Fibroblast of lung (primary cell): Measurements from ENCODE around the gene GPR34. TPM values are rescaled to one million over a fixed set of nuclear protein-coding genes. Genes with fewer than 3 reads are reported as not detected.

Source experiments
- DNase-seq, 2 donors: peaks; one replicate each; pipeline versions ENCODE4 v3.0.0 to v3.0.0-alpha.2; 2010; ENCODE audit warnings: low read depth in 2 of 2
- H2AFZ ChIP-seq: 2 replicates; pipeline ENCODE4 v1.5.1; 2012; ENCODE audit warnings: low read length, control low read depth, inconsistent platforms
- H3K27ac ChIP-seq: 2 replicates; pipeline ENCODE4 v1.5.1; 2011; ENCODE audit warnings: low read length, control low read depth; ENCODE audit not compliant: insufficient read depth
- H3K27me3 ChIP-seq: 2 replicates; pipeline ENCODE4 v1.5.1; 2011; ENCODE audit warnings: mild to moderate bottlenecking, low read length; ENCODE audit not compliant: control insufficient read depth, insufficient read depth
- H3K36me3 ChIP-seq: 2 replicates; pipeline ENCODE4 v1.5.1; 2011; ENCODE audit warnings: low read length; ENCODE audit not compliant: control insufficient read depth, insufficient read depth
- H3K4me1 ChIP-seq: 2 replicates; pipeline ENCODE4 v1.5.1; 2011; ENCODE audit warnings: low read length; ENCODE audit not compliant: control insufficient read depth, insufficient read depth; ENCODE audit errors: extremely low read depth
- H3K4me2 ChIP-seq: 2 replicates; pipeline ENCODE4 v1.5.1; 2011; ENCODE audit warnings: low read length, control low read depth; ENCODE audit not compliant: insufficient read depth; ENCODE audit errors: extremely low read depth
- H3K4me3 ChIP-seq, 4 experiments: fragments of 200-600 bp in 1 of 4; sonication (generic) in 1 of 4; replicated peaks in 1 of 4; 2 replicates each; pipeline ENCODE4 v1.5.1; 2011 to 2016; ENCODE audit warnings: low read length in 4 of 4, low read depth in 3 of 4, mild to moderate bottlenecking in 3 of 4, control low read depth in 2 of 4, inconsistent platforms in 1 of 4, mixed read lengths in 1 of 4; ENCODE audit not compliant: insufficient read depth in 1 of 4; ENCODE audit errors: control extremely low read depth in 1 of 4
- H3K79me2 ChIP-seq: 2 replicates; pipeline ENCODE4 v1.5.1; 2012; ENCODE audit warnings: mild to moderate bottlenecking, low read length, inconsistent platforms; ENCODE audit not compliant: control insufficient read depth, insufficient read depth
- H3K9ac ChIP-seq: 2 replicates; pipeline ENCODE4 v1.5.1; 2011; ENCODE audit warnings: mild to moderate bottlenecking, low read length, control low read depth; ENCODE audit not compliant: insufficient read depth
- H3K9me3 ChIP-seq: 2 replicates; pipeline ENCODE4 v1.5.1; 2012; ENCODE audit warnings: low read depth, low read length; ENCODE audit not compliant: control insufficient read depth, insufficient read depth
- H4K20me1 ChIP-seq: 2 replicates; pipeline ENCODE4 v1.5.1; 2011; ENCODE audit warnings: low read length; ENCODE audit not compliant: control insufficient read depth, insufficient read depth; ENCODE audit errors: extremely low read depth
- CTCF ChIP-seq, 2 donors: IDR thresholded peaks in 1 of 2; conservative IDR thresholded peaks in 1 of 2; 1 replicate in 1 of 2; 2 replicates in 1 of 2; pipeline ENCODE4 v1.5.1; 2011 to 2012; ENCODE audit warnings: low read length in 2 of 2, control low read depth in 1 of 2, inconsistent platforms in 1 of 2, low read depth in 1 of 2, mild to moderate bottlenecking in 1 of 2
- EZH2 ChIP-seq: IDR thresholded peaks from 2 replicates; pipeline ENCODE4 v1.5.1; 2012; ENCODE audit warnings: low read length, control low read depth, mild to moderate bottlenecking; ENCODE audit errors: missing control alignments
- polyA plus RNA-seq, 2 donors: library from polyadenylated mRNA; depleted of rRNA in 1 of 2; stranded (reverse) in 1 of 2; unstranded in 1 of 2; fragments of >200 nt; gene quantifications; 2 replicates each; pipeline ENCODE4 v1.2.1, GENCODE V29; 2011 to 2012; ENCODE audit warnings: missing spikeins in 1 of 2
- total RNA-seq: library from RNA; depleted of rRNA; stranded (reverse); fragments of >200 nt; gene quantifications from 2 replicates; pipeline ENCODE4 v1.2.1, GENCODE V29; 2014

GPR34 gene
- total and polyA plus RNA-seq, 2 donors (not counting 1 experiment from before 2014, with no cell fraction given) = not detected

- Histone ChIP-seq H3K79me2 (no peaks in the 10 kb centered on the region), H3K4me3 (no peak overlapping the region), H4K20me1 (no peaks in the 10 kb centered on the region), H3K9ac (no peak overlapping the region), H3K27ac (no peak overlapping the region), H2AFZ (no peak overlapping the region), H3K4me2 (no peak overlapping the region), H3K27me3 (no peaks in the 10 kb centered on the region), H3K9me3 (no peaks in the 10 kb centered on the region), H3K4me1 (no peaks in the 10 kb centered on the region), H3K36me3 (no peaks in the 10 kb centered on the region)
- DNase-seq = no peak
- TF ChIP-seq EZH2 (no peak), CTCF (conservative IDR thresholded peaks at IDR 0.05 in 1 of 2, IDR thresholded peaks at IDR 0.05 in 1 of 2; ENCODE audit: low read depth in 1 of 2, low read length in 2 of 2) (no peak)
Observed at GRCh38 chrX:41686788-41687187, 2.0 kb upstream of the GPR34 start.

GRCh38 chrX:41688156-41688555 lies 617 bp upstream of the GPR34 start:
- no peak for DNase-seq
- H3K4me2 ChIP-seq = no peak overlapping the region
- no peak overlapping the region for H3K27ac ChIP-seq
- H3K79me2 ChIP-seq = no peaks in the 10 kb centered on the region
- H3K9me3 ChIP-seq = no peaks in the 10 kb centered on the region
- H3K4me3 ChIP-seq = no peak overlapping the region
- no peaks in the 10 kb centered on the region for H3K4me1 ChIP-seq
- H4K20me1 ChIP-seq = no peaks in the 10 kb centered on the region
- H3K9ac ChIP-seq = no peak overlapping the region
- H3K36me3 ChIP-seq = no peaks in the 10 kb centered on the region
- no peak for TF ChIP-seq CTCF (conservative IDR thresholded peaks at IDR 0.05 in 1 of 2, IDR thresholded peaks at IDR 0.05 in 1 of 2; ENCODE audit: low read depth in 1 of 2, low read length in 2 of 2)
- TF ChIP-seq EZH2 = no peak
- H2AFZ ChIP-seq = no peak overlapping the region
- no peaks in the 10 kb centered on the region for H3K27me3 ChIP-seq

GRCh38 chrX:41689711-41690110 lies 938 bp downstream of the GPR34 start:
- no peaks in the 10 kb centered on the region for H3K4me1 ChIP-seq
- no peaks in the 10 kb centered on the region for H3K36me3 ChIP-seq
- no peak for DNase-seq
- H3K27me3 ChIP-seq = no peaks in the 10 kb centered on the region
- TF ChIP-seq CTCF (conservative IDR thresholded peaks at IDR 0.05 in 1 of 2, IDR thresholded peaks at IDR 0.05 in 1 of 2; ENCODE audit: low read depth in 1 of 2, low read length in 2 of 2) (no peak), EZH2 (no peak)
- H4K20me1 ChIP-seq = no peaks in the 10 kb centered on the region
- H3K4me2 ChIP-seq = no peak overlapping the region
- H3K4me3 ChIP-seq = no peak overlapping the region
- no peak overlapping the region for H3K9ac ChIP-seq
- H3K79me2 ChIP-seq = no peaks in the 10 kb centered on the region
- H2AFZ ChIP-seq = no peak overlapping the region
- no peaks in the 10 kb centered on the region for H3K9me3 ChIP-seq
- no peak overlapping the region for H3K27ac ChIP-seq
